Measurements from ENCODE around the gene FOSB.

- TF ChIP-seq EP300 (IDR thresholded peaks at IDR 0.05; ENCODE audit: borderline replicate concordance) (no peak), REST (IDR thresholded peaks at IDR 0.05; ENCODE audit: low read depth) (no peak), MAX (IDR thresholded peaks at IDR 0.05) (no peak), YY1 (IDR thresholded peaks at IDR 0.05; ENCODE audit: low read depth) (no peak), TCF12 (IDR thresholded peaks at IDR 0.05; ENCODE audit: low read depth) (no peak), USF1 (IDR thresholded peaks at IDR 0.05) (no peak), TAF1 (IDR thresholded peaks at IDR 0.05; ENCODE audit: low read depth) (no peak), RAD21 (IDR thresholded peaks at IDR 0.05; ENCODE audit: low read depth) (no peak)
Observed at GRCh38 chr19:45419396-45419795, 48.4 kb upstream of the FOSB start.
